Measurements from ENCODE around the gene ZNF726.
"Not testable (repeated sequence)": the region's sequence is repeated elsewhere in the genome, so short reads cannot be mapped to it uniquely, and the experiment has no call there.

The ZNF726 gene

GRCh38 chr19:23914402-23915286 lies at the start of gene ZNF726:
Gene ZNF726, plus strand, starts transcription at chr19:23914886. Its CDS starts 109 bp downstream, at chr19:23914995.
- peak within 1 kb of the TSS; percentile 48 for H3K4me3 ChIP-seq (ENCODE audit: low read depth, low read length)

DNA sequence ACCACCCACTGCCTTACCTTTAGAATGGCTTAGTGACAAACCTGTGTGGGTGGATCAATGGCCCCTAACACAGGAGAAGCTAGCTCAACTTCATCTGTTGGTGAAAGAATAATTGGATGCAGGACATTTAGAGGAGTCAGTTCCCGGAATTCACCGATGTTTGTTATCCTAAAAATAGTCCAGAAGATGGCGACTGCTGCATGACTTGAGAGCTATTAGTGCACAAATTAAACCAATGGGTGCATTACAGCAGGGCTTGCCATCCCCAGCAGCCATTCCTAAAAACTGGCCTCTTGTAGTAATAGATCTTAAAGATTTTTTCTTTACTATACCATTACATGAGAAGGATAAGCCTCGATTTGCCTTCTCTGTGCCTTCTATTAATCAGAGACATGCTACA lies 46.8 kb upstream of the ZNF726 start:
- no peak overlapping the region for H3K4me3 ChIP-seq (ENCODE audit: low read depth, low read length)

DNA sequence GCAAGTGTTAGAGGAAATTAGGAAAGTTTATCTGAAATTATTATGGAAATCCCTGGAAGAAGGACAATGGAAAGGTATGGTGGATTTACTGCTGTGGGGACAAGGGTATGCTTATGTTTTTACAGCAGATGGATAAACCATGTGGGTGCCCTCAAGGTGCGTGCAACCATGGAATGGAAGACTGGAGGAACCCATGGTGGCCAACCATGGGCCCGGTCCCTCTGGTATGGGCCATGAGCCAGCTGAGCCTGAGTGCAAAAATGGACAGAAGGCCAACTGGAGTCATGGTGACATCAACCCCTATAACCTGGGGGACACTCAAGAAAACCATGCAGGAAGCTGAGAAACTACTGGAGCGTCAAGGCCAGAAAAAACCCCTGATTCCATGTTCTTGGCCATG lies 46.1 kb upstream of the ZNF726 start:
- no peak overlapping the region for H3K4me3 ChIP-seq (ENCODE audit: low read depth, low read length)

DNA sequence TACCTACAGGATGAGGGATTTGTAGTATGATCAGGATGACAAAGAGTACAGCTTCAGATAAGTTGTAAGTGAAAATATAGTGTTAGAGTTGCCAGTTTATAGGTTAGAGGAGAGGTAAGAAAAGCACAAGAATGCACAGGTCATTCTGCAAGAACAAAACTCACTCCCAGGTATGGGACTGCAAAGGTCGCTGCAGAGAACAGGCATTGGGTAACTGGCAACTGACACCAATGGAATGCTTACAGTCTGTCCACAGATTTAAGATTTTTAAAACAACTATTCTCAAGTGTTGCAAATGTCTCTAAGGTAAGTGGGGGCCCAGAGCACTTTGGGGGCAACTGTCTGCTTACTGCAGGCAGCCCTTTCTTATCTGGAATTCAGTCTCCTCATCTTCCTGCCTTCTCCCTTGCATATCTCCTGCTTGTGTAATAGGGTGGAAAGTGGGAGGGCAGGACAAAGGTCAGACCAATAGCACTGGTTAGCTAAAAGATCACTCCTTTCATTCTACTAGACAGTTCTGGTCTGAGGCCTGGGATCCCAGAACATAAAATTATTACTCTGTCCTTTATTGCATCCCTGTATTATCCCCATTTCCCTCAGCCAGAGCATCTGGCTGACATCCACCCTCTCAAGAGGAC lies 42.3 kb upstream of the ZNF726 start:
- H3K4me3 ChIP-seq (ENCODE audit: low read depth, low read length) = no peak overlapping the region

GRCh38 chr19:23876261-23876660 lies 38.4 kb upstream of the ZNF726 start:
- H3K4me3 ChIP-seq (ENCODE audit: low read depth, low read length) = no peak overlapping the region

DNA sequence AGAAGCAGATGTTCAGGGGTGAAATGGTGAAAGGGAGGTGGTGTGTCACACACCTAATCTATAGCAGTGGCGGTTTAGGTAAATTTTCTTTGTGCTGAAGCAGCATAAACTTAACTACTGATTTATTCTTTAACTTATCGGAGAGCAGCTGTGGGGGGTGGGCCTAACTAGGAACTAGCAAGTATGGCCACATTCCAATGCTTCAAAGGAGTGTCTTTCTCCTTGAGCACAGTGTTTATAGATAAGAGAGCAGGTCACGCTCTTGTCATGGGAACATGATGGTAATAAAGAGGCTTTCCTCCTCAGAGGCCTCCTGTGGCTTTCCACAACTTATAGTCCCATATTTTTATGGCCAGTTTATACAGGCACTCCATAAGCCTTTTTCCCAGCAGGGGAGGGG lies 37.9 kb upstream of the ZNF726 start:
- not testable (repeated sequence) for H3K4me3 ChIP-seq (ENCODE audit: low read depth, low read length)

DNA sequence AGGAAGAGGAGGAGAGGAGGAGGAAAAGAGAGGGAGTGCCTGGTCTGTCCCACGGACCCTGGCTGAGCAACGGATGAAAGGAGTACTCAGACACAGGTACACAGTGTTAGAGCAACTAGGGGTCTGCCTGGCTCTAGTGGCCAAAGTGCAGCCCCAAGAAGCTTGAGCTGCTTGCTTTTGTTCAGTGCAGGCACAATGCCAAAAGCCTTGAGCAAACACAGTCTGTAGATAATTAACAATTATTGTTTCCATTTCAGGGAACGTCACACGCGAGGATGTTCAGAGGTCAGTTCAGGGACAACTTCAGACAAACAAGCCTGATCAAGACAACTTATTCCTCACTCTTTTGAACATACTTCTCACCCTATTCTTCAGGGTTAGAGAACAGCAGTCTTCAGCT lies 32.2 kb upstream of the ZNF726 start:
- H3K4me3 ChIP-seq (ENCODE audit: low read depth, low read length) = no peak overlapping the region

GRCh38 chr19:23884363-23884762 lies 30.3 kb upstream of the ZNF726 start:
- H3K4me3 ChIP-seq (ENCODE audit: low read depth, low read length) = no peak overlapping the region

DNA sequence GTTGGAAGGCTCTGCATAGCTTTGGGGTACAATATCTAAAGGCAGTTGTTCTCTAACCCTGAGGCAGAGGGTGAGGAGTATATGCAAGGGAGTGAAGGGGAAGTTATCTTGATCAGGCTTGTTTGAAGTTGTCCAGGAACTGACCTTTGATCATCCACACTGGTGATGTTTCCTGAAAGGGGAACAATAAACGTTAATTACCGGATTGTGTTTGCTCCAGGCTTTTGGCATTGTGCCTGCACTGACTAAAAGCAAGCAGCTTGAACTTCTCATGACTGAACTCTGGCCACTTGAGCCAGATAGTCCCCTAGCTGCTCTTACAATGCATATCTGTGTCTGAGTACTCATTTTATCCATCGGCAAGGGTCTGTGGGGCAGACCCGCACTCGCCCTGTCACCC lies 27.0 kb upstream of the ZNF726 start:
- no peak overlapping the region for H3K4me3 ChIP-seq (ENCODE audit: low read depth, low read length)

GRCh38 chr19:23896096-23896495 lies 18.6 kb upstream of the ZNF726 start:
- H3K4me3 ChIP-seq (ENCODE audit: low read depth, low read length) = not testable (repeated sequence)

DNA sequence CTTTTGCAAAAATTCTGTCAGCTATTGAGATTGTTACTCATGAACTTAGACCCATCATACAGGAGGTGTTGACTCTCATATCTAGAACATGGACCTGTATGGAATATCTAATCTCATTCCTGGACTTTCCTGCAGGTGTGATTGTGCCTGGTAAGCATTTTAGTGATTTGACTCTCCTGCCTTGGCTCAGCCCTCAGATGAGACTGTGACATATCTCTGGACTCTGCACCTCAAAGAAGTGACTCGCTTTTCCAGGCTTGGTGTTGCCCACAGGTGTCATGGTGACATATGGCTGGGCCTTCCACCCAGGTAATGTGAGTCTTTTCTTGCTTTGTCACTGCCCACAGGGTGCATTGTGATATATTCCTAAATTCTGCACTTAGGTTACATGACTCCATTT lies 17.8 kb upstream of the ZNF726 start:
- H3K4me3 ChIP-seq (ENCODE audit: low read depth, low read length) = no peak overlapping the region

- H3K4me3 ChIP-seq (ENCODE audit: low read depth, low read length) = no peak overlapping the region
These were observed 13.3 kb upstream of the ZNF726 start for GRCh38 chr19:23901360-23901759.

DNA sequence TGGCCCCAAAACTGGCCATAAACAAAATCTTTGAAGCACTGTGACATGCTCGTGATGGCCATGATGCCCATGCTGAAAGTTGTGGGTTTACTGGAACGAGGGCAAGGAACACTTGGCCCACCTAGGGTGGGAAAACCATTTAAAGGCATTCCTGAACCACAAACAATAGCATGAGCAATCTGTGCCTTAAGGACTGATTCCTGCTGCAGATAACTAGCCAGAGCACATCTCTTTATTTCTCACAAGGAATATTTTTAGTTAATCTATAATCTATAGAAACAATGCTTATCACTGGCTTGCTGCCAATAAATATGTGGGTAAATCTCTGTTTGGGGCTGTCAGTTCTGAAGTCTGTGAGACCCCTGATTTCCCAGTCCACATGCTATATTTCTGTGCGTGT lies 10.3 kb upstream of the ZNF726 start:
- H3K4me3 ChIP-seq (ENCODE audit: low read depth, low read length) = no peak overlapping the region

DNA sequence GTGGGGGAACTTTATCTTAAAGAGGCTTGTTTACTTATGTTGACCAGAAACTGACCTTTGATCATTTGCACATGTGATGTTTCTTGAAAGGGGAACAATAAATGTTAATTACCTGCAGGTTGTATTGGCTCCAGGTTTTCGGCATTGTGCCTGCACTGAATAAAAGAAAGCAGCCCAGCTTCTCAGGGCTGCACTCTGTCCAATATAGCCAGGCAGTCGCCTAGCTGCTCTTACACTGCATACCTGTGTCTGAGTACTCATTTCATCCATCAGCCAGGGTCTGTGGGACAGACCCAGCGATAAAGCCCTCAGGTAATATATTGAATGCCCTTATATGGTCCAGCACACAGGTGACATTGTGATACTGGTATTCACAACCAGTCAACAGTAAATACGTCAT lies 8.9 kb upstream of the ZNF726 start:
- no peak overlapping the region for H3K4me3 ChIP-seq (ENCODE audit: low read depth, low read length)

- no peak overlapping the region for H3K4me3 ChIP-seq (ENCODE audit: low read depth, low read length)
These were observed 7.9 kb upstream of the ZNF726 start for GRCh38 chr19:23906835-23907234.

DNA sequence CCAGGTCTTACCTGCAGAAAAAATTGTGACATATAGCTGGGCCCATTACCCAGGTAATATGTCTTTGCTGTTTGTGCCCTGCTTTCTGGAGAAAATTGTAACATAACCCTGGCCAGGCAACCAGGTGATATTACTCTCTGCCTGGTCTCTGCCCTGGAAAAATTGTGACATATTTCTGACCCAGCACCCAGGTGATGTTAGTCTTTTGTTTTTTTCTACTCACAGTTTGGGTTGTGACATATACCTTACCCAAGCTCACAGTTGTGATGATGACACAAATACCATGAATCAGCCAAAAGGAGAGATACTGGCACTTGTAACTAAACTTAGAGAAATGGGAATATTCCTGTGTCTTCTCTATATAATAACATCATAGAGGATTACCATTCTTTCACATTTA lies 6.5 kb upstream of the ZNF726 start:
- no peak overlapping the region for H3K4me3 ChIP-seq (ENCODE audit: low read depth, low read length)

DNA sequence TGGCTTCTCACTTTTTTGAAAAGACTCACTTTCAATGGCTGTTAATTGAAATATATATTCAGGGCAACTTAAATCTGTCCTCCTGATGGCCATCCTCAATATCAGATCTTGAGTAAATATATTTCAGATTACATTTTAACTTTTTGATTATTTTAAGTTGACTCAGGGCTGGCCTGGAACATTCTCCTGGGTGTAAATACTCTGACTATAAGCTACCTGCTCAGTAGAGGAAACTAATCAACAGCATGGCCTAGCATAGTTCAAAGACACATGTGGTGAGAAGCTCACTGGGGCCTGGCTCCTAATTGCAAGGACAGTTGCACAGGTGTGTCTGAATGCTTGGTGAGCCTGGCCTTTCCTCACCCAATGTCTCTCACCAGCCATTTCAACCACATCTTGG lies 5.5 kb upstream of the ZNF726 start:
- H3K4me3 ChIP-seq (ENCODE audit: low read depth, low read length) = no peak overlapping the region

DNA sequence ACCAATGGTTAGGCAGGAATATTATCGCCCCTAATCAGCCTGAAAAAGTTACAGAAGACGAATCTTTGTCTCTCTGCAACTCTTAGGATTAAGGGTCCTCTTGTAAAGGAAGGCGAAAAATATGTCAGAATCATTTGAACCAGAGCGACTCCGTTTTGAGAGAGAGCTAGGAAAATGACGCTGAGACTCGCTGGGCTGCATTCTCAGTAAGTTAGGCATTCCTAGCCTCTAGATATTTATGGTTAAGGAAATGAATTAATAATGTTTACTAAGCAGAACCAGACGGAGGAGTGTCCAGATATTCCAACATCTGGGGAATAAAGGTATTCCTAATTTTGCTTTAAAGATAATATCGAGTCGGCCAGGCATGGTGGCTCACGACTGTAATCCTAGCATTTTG lies 755 bp upstream of the ZNF726 start:
- H3K4me3 ChIP-seq (ENCODE audit: low read depth, low read length) = no peak overlapping the region

DNA sequence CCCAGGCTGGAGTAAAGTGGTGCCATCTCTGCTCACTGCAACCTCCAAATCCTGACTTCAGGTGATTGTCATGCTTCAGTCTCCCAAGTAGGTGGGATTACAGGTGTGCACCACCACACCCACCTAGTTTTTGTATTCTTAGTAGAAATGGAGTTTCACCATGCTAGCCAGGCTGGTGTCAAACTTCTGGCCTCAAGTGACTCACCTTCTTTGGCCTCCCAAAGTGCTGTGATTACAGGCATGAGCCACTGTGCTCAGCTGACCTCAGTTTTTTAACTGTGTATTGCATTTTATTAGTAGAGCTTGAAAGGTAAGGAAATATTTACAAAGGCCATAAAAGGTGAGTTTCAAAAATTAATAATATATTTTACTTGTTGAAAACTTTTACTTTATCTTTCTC lies 2.3 kb downstream of the ZNF726 start:
- H3K4me3 ChIP-seq (ENCODE audit: low read depth, low read length) = no peak overlapping the region

DNA sequence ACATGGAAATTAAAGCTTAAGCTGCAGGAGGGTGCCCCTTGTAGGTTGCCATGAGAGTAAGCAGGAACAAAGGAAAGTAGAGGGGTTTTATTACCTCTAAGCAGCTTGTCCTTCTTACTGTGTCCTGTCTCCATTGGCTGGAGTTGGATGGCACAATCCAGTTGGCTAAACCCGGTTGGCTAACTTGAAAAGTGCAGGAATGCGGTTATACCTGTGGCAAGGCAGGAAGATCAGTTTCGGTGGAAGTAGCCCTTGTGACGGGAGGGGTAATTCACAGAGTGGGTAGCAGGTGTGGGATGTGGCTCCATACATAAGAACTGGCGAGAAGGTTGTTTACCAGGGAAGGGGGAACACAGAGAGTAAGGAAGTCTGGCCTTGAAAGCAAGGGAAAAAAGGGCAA lies 3.2 kb downstream of the ZNF726 start:
- no peak overlapping the region for H3K4me3 ChIP-seq (ENCODE audit: low read depth, low read length)

- H3K4me3 ChIP-seq (ENCODE audit: low read depth, low read length) = no peak overlapping the region
These were observed 10.6 kb downstream of the ZNF726 start for GRCh38 chr19:23925285-23925684.

DNA sequence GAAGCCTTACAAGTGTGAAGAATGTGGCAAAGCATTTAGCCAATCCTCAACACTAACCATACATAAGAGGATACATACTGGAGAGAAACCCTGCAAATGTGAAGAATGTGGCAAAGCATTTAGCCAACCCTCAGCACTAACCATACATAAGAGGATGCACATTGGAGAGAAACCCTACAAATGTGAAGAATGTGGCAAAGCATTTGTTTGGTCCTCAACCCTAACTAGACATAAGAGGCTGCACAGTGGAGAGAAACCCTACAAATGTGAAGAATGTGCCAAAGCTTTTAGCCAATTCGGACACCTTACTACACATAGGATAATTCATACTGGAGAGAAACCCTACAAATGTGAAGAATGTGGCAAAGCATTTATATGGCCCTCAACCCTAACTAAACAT lies 18.2 kb downstream of the ZNF726 start:
- no peak overlapping the region for H3K4me3 ChIP-seq (ENCODE audit: low read depth, low read length)

GRCh38 chr19:23937031-23937430 lies 22.3 kb downstream of the ZNF726 start:
- H3K4me3 ChIP-seq (ENCODE audit: low read depth, low read length) = not testable (repeated sequence)

Data from iPS-11a (cell line).